HFF-Myc (cell line): ENCODE measurements around the gene GEMIN4.

Source experiments
- DNase-seq: peaks from one replicate; pipeline ENCODE4 v3.0.0-alpha.2; 2011; ENCODE audit warnings: low read depth; ENCODE audit errors: extremely low read depth
- H3K4me3 ChIP-seq: replicated peaks from 2 replicates; pipeline ENCODE4 v1.5.1; 2011; ENCODE audit warnings: low read depth, mild to moderate bottlenecking, control low read depth, low read length
- CTCF ChIP-seq: IDR thresholded peaks from 2 replicates; pipeline ENCODE4 v1.5.1; 2012; ENCODE audit warnings: mild to moderate bottlenecking, low read depth, low read length, control low read depth; ENCODE audit errors: missing control alignments

Gene GEMIN4

GRCh38 chr17:697682-698081 lies 54.4 kb downstream of the GEMIN4 start:
- no peak for TF ChIP-seq CTCF
- H3K4me3 ChIP-seq = no peak overlapping the region
- no peak for DNase-seq

- no peak for DNase-seq
- H3K4me3 ChIP-seq = no peak overlapping the region
- TF ChIP-seq CTCF = no peak
These were observed 55.7 kb downstream of the GEMIN4 start for GRCh38 chr17:696369-696768.
